Sigmoid colon (tissue), 4 donors: ENCODE data around the gene ACSL6.

Experiments used
- CTCF ChIP-seq, 4 experiments: fragments of 450-650 bp in 3 of 4; fragments of 200-600 bp in 1 of 4; IDR thresholded peaks; one replicate each; pipeline ENCODE4 v1.5.1; 2016 to 2019; ENCODE audit warnings: antibody characterized with exemption in 4 of 4, mild to moderate bottlenecking in 3 of 4, moderate library complexity in 2 of 4
- EP300 ChIP-seq, 4 donors: sonication (generic); formaldehyde crosslinking; IDR thresholded peaks; one replicate each; pipeline ENCODE4 v1.6.1; 2017; ENCODE audit warnings: antibody characterized with exemption in 4 of 4
- POLR2A ChIP-seq, 2 donors: fragments of 450-650 bp; IDR thresholded peaks; one replicate each; pipeline ENCODE4 v1.6.1; 2016; ENCODE audit warnings: antibody characterized with exemption in 2 of 2, mild to moderate bottlenecking in 2 of 2, moderate library complexity in 2 of 2
- POLR2AphosphoS5 ChIP-seq, 4 donors: sonication (generic); formaldehyde crosslinking; IDR thresholded peaks; one replicate each; pipeline ENCODE4 v1.6.1; 2017; ENCODE audit warnings: antibody characterized with exemption in 4 of 4

DNA sequence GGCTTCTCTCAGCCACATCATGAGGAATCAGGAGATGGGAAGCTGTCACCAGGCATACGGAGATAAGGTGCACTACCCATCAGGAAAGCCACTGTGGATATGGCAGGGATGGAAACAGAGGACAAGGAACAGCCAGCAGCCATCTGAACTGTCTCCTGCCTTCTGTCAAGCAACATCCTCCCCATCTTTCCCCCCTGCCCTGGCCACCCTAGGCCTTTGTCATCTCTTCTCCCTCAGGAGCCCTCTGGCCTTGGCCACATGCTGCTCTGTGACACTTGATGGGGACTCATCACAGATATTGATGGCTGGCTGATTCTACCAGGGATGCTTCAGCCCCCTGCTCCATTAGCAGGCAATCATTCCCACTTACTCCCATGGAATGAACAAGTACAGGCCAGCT is 44.9 kb downstream of the ACSL6 start:
- TF ChIP-seq POLR2A (IDR thresholded peaks at IDR 0.05) (no peak), CTCF (IDR thresholded peaks at IDR 0.05) (no peak), POLR2AphosphoS5 (IDR thresholded peaks at IDR 0.05) (no peak), EP300 (IDR thresholded peaks at IDR 0.05) (no peak)
